HEK293 (cell line): ENCODE measurements around the gene NYNRIN.

Experiments
- GFI1B ChIP-seq: fragments of 450-650 bp; formaldehyde crosslinking; IDR thresholded peaks from 2 replicates; pipeline ENCODE4 v1.5.1; 2016; ENCODE audit warnings: missing biosample characterization, missing genetic modification characterization
- HOXD13 ChIP-seq: sonication (generic); formaldehyde crosslinking; IDR thresholded peaks from 2 replicates; pipeline ENCODE4 v1.8.0; 2022; ENCODE audit warnings: missing genetic modification reagents, borderline replicate concordance
- SETDB1 ChIP-seq: IDR thresholded peaks from one replicate; pipeline ENCODE4 v1.6.1; 2017; ENCODE audit warnings: mild to moderate bottlenecking, low read length, moderate library complexity, mixed read lengths; ENCODE audit not compliant: insufficient read length
- WT1 ChIP-seq: fragments of 450-650 bp; formaldehyde crosslinking; IDR thresholded peaks from 2 replicates; pipeline ENCODE4 v1.5.1; 2016; ENCODE audit warnings: missing biosample characterization, missing genetic modification characterization
- ZBTB17 ChIP-seq: fragments of 450-650 bp; formaldehyde crosslinking; IDR thresholded peaks from 2 replicates; pipeline ENCODE4 v1.5.1; 2016; ENCODE audit warnings: missing biosample characterization, missing genetic modification characterization
- ZEB2 ChIP-seq: fragments of 450-650 bp; formaldehyde crosslinking; IDR thresholded peaks from 2 replicates; pipeline ENCODE4 v1.5.1; 2016; ENCODE audit warnings: missing biosample characterization, missing genetic modification characterization
- ZIC2 ChIP-seq: fragments of 450-650 bp; formaldehyde crosslinking; IDR thresholded peaks from 2 replicates; pipeline ENCODE4 v1.5.1; 2016; ENCODE audit warnings: missing biosample characterization, missing genetic modification characterization
- ZNF202 ChIP-seq: fragments of 450-650 bp; formaldehyde crosslinking; IDR thresholded peaks from 2 replicates; pipeline ENCODE4 v1.5.1; 2016; ENCODE audit warnings: missing biosample characterization, missing genetic modification characterization, borderline replicate concordance
- ZNF221 ChIP-seq: fragments of 450-650 bp; formaldehyde crosslinking; IDR thresholded peaks from 2 replicates; pipeline ENCODE4 v1.5.1; 2017; ENCODE audit warnings: missing biosample characterization, missing genetic modification characterization, borderline replicate concordance
- ZNF248 ChIP-seq: fragments of 450-650 bp; formaldehyde crosslinking; IDR thresholded peaks from 2 replicates; pipeline ENCODE4 v1.5.1; 2017; ENCODE audit warnings: missing biosample characterization, missing genetic modification characterization
- ZNF302 ChIP-seq: fragments of 450-650 bp; formaldehyde crosslinking; IDR thresholded peaks from 2 replicates; pipeline ENCODE4 v1.5.1; 2016; ENCODE audit warnings: missing biosample characterization, missing genetic modification characterization, low read depth
- ZNF341 ChIP-seq: fragments of 450-650 bp; formaldehyde crosslinking; IDR thresholded peaks from 2 replicates; pipeline ENCODE4; 2016; ENCODE audit warnings: low read depth, missing biosample characterization, missing genetic modification characterization
- ZNF416 ChIP-seq: fragments of 450-650 bp; formaldehyde crosslinking; IDR thresholded peaks from 2 replicates; pipeline ENCODE4 v1.5.1; 2016; ENCODE audit warnings: missing biosample characterization, missing genetic modification characterization
- ZNF621 ChIP-seq: fragments of 450-650 bp; formaldehyde crosslinking; IDR thresholded peaks from 2 replicates; pipeline ENCODE4 v1.5.1; 2017; ENCODE audit warnings: missing biosample characterization, missing genetic modification characterization
- ZNF677 ChIP-seq: fragments of 450-650 bp; IDR thresholded peaks from 2 replicates; pipeline ENCODE4 v1.5.0; 2018; ENCODE audit warnings: missing biosample characterization, mild to moderate bottlenecking, missing genetic modification characterization, moderate library complexity
- ZSCAN23 ChIP-seq: fragments of 450-650 bp; formaldehyde crosslinking; IDR thresholded peaks from 2 replicates; pipeline ENCODE4 v1.5.1; 2016; ENCODE audit warnings: missing biosample characterization, missing genetic modification characterization
- TF ChIP-seq, protein P1 (sequence below): fragments of 450-650 bp; formaldehyde crosslinking; IDR thresholded peaks from 2 replicates; pipeline ENCODE4 v1.5.1; 2016; ENCODE audit warnings: missing biosample characterization, missing genetic modification characterization
- TF ChIP-seq, protein P2 (sequence below): fragments of 450-650 bp; formaldehyde crosslinking; IDR thresholded peaks from 2 replicates; pipeline ENCODE4 v1.5.1; 2016; ENCODE audit warnings: missing biosample characterization, missing genetic modification characterization
- TF ChIP-seq, protein P3 (sequence below): fragments of 450-650 bp; formaldehyde crosslinking; conservative IDR thresholded peaks from 2 replicates; pipeline ENCODE4 v1.5.1; 2016; ENCODE audit warnings: low read depth, missing biosample characterization, missing genetic modification characterization
- TF ChIP-seq, protein P4 (sequence below): fragments of 450-650 bp; formaldehyde crosslinking; IDR thresholded peaks from 2 replicates; pipeline ENCODE4 v1.5.1; 2016; ENCODE audit warnings: missing biosample characterization, missing genetic modification characterization
- TF ChIP-seq, protein P5 (sequence below): fragments of 450-650 bp; formaldehyde crosslinking; IDR thresholded peaks from 2 replicates; pipeline ENCODE4 v1.5.1; 2016; ENCODE audit warnings: missing biosample characterization, missing genetic modification characterization
- TF ChIP-seq, protein P6 (sequence below): fragments of 450-650 bp; formaldehyde crosslinking; IDR thresholded peaks from 2 replicates; pipeline ENCODE4 v1.5.1; 2016; ENCODE audit warnings: missing biosample characterization, missing genetic modification characterization
- TF ChIP-seq, protein P7 (sequence below): fragments of 450-650 bp; formaldehyde crosslinking; IDR thresholded peaks from 2 replicates; pipeline ENCODE4 v1.5.1; 2017; ENCODE audit warnings: missing biosample characterization, missing genetic modification characterization

NYNRIN gene

DNA sequence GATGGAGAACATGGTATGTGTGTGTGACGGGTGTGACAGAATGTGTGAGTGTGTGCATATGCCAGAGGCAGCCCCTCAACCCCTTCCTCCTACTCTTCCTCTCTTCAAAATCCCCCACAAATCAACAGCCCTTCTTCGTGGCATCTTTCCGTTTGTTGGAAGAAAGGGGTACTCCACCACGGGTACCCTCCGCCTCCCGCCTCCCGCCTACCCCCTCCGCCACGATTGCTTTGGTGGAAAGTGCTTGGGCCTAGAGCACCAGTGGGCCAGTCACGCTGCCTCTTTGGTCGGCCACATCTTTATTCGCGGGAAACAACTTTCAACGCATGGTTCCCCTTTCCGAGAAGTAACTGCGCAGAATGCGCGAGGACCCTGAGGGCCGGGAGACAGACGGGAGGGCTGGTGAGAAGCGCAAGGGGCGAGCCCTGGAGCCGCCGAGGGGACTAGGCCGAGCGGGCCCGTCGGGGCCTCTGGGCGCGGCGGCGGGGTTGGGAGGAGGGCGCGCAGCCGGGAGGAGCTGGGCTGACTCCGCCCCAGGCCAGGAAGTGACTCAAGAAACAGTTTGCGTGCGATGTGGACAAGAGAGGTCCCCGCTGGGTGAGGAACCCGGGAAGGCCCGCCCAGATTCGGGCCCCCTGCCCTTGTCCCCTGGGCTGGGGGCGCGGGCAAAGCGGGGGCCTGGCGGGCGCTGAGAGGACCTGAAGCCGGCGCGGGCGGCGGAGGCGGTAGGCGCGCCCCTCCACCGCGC lies 30.8 kb downstream of the NYNRIN start, which contains the start of the genes CBLN3 and KHNYN (continued):
- TF ChIP-seq ZNF416 (tag by site-specific recombination) (no peak), SETDB1 (no peak), WT1 (tag by site-specific recombination) (no peak), ZNF202 (tag by site-specific recombination) (no peak), HOXD13 (CRISPR knock-in tag) (no peak), ZIC2 (tag by site-specific recombination) (peak; percentile 35; the same call in 1 of the 2 replicates), GFI1B (tag by site-specific recombination) (no peak), ZNF248 (tag by site-specific recombination) (no peak), ZNF341 (tag by site-specific recombination) (peak; percentile 54), ZBTB17 (tag by site-specific recombination) (no peak), ZNF621 (no peak), ZNF221 (tag by site-specific recombination) (no peak), ZEB2 (no peak), ZSCAN23 (tag by site-specific recombination) (no peak), ZNF302 (tag by site-specific recombination) (no peak), ZNF677 (no peak)
- TF ChIP-seq, protein P1, sequence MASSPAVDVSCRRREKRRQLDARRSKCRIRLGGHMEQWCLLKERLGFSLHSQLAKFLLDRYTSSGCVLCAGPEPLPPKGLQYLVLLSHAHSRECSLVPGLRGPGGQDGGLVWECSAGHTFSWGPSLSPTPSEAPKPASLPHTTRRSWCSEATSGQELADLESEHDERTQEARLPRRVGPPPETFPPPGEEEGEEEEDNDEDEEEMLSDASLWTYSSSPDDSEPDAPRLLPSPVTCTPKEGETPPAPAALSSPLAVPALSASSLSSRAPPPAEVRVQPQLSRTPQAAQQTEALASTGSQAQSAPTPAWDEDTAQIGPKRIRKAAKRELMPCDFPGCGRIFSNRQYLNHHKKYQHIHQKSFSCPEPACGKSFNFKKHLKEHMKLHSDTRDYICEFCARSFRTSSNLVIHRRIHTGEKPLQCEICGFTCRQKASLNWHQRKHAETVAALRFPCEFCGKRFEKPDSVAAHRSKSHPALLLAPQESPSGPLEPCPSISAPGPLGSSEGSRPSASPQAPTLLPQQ (tag by site-specific recombination) = no peak
- TF ChIP-seq, protein P2, sequence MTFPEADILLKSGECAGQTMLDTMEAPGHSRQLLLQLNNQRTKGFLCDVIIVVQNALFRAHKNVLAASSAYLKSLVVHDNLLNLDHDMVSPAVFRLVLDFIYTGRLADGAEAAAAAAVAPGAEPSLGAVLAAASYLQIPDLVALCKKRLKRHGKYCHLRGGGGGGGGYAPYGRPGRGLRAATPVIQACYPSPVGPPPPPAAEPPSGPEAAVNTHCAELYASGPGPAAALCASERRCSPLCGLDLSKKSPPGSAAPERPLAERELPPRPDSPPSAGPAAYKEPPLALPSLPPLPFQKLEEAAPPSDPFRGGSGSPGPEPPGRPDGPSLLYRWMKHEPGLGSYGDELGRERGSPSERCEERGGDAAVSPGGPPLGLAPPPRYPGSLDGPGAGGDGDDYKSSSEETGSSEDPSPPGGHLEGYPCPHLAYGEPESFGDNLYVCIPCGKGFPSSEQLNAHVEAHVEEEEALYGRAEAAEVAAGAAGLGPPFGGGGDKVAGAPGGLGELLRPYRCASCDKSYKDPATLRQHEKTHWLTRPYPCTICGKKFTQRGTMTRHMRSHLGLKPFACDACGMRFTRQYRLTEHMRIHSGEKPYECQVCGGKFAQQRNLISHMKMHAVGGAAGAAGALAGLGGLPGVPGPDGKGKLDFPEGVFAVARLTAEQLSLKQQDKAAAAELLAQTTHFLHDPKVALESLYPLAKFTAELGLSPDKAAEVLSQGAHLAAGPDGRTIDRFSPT (tag by site-specific recombination) = no peak
- TF ChIP-seq, protein P3, sequence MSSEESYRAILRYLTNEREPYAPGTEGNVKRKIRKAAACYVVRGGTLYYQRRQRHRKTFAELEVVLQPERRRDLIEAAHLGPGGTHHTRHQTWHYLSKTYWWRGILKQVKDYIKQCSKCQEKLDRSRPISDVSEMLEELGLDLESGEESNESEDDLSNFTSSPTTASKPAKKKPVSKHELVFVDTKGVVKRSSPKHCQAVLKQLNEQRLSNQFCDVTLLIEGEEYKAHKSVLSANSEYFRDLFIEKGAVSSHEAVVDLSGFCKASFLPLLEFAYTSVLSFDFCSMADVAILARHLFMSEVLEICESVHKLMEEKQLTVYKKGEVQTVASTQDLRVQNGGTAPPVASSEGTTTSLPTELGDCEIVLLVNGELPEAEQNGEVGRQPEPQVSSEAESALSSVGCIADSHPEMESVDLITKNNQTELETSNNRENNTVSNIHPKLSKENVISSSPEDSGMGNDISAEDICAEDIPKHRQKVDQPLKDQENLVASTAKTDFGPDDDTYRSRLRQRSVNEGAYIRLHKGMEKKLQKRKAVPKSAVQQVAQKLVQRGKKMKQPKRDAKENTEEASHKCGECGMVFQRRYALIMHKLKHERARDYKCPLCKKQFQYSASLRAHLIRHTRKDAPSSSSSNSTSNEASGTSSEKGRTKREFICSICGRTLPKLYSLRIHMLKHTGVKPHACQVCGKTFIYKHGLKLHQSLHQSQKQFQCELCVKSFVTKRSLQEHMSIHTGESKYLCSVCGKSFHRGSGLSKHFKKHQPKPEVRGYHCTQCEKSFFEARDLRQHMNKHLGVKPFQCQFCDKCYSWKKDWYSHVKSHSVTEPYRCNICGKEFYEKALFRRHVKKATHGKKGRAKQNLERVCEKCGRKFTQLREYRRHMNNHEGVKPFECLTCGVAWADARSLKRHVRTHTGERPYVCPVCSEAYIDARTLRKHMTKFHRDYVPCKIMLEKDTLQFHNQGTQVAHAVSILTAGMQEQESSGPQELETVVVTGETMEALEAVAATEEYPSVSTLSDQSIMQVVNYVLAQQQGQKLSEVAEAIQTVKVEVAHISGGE (tag by site-specific recombination) = no peak
- TF ChIP-seq, protein P4, sequence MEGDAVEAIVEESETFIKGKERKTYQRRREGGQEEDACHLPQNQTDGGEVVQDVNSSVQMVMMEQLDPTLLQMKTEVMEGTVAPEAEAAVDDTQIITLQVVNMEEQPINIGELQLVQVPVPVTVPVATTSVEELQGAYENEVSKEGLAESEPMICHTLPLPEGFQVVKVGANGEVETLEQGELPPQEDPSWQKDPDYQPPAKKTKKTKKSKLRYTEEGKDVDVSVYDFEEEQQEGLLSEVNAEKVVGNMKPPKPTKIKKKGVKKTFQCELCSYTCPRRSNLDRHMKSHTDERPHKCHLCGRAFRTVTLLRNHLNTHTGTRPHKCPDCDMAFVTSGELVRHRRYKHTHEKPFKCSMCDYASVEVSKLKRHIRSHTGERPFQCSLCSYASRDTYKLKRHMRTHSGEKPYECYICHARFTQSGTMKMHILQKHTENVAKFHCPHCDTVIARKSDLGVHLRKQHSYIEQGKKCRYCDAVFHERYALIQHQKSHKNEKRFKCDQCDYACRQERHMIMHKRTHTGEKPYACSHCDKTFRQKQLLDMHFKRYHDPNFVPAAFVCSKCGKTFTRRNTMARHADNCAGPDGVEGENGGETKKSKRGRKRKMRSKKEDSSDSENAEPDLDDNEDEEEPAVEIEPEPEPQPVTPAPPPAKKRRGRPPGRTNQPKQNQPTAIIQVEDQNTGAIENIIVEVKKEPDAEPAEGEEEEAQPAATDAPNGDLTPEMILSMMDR (tag by site-specific recombination) = no peak
- TF ChIP-seq, protein P5, sequence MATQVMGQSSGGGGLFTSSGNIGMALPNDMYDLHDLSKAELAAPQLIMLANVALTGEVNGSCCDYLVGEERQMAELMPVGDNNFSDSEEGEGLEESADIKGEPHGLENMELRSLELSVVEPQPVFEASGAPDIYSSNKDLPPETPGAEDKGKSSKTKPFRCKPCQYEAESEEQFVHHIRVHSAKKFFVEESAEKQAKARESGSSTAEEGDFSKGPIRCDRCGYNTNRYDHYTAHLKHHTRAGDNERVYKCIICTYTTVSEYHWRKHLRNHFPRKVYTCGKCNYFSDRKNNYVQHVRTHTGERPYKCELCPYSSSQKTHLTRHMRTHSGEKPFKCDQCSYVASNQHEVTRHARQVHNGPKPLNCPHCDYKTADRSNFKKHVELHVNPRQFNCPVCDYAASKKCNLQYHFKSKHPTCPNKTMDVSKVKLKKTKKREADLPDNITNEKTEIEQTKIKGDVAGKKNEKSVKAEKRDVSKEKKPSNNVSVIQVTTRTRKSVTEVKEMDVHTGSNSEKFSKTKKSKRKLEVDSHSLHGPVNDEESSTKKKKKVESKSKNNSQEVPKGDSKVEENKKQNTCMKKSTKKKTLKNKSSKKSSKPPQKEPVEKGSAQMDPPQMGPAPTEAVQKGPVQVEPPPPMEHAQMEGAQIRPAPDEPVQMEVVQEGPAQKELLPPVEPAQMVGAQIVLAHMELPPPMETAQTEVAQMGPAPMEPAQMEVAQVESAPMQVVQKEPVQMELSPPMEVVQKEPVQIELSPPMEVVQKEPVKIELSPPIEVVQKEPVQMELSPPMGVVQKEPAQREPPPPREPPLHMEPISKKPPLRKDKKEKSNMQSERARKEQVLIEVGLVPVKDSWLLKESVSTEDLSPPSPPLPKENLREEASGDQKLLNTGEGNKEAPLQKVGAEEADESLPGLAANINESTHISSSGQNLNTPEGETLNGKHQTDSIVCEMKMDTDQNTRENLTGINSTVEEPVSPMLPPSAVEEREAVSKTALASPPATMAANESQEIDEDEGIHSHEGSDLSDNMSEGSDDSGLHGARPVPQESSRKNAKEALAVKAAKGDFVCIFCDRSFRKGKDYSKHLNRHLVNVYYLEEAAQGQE (tag by site-specific recombination) = no peak
- TF ChIP-seq, protein P6, sequence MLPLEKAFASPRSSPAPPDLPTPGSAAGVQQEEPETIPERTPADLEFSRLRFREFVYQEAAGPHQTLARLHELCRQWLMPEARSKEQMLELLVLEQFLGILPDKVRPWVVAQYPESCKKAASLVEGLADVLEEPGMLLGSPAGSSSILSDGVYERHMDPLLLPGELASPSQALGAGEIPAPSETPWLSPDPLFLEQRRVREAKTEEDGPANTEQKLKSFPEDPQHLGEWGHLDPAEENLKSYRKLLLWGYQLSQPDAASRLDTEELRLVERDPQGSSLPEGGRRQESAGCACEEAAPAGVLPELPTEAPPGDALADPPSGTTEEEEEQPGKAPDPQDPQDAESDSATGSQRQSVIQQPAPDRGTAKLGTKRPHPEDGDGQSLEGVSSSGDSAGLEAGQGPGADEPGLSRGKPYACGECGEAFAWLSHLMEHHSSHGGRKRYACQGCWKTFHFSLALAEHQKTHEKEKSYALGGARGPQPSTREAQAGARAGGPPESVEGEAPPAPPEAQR = no peak
- TF ChIP-seq, protein P7, sequence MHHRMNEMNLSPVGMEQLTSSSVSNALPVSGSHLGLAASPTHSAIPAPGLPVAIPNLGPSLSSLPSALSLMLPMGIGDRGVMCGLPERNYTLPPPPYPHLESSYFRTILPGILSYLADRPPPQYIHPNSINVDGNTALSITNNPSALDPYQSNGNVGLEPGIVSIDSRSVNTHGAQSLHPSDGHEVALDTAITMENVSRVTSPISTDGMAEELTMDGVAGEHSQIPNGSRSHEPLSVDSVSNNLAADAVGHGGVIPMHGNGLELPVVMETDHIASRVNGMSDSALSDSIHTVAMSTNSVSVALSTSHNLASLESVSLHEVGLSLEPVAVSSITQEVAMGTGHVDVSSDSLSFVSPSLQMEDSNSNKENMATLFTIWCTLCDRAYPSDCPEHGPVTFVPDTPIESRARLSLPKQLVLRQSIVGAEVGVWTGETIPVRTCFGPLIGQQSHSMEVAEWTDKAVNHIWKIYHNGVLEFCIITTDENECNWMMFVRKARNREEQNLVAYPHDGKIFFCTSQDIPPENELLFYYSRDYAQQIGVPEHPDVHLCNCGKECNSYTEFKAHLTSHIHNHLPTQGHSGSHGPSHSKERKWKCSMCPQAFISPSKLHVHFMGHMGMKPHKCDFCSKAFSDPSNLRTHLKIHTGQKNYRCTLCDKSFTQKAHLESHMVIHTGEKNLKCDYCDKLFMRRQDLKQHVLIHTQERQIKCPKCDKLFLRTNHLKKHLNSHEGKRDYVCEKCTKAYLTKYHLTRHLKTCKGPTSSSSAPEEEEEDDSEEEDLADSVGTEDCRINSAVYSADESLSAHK (tag by site-specific recombination) = no peak
